HEK293T (cell line): ENCODE data around the gene TMEM87A.

Experiments used
- CTCF ChIA-PET: fragments of 350-600 bp; formaldehyde crosslinking; extraction: SDS; loops from one replicate; lab custom pipeline; 2021; ENCODE audit warnings: antibody characterized with exemption, inconsistent platforms; lab: Yijun Ruan, JAX
- POLR2A ChIA-PET: fragments of 350-600 bp; formaldehyde crosslinking; extraction: SDS; loops from one replicate; lab custom pipeline; 2020; ENCODE audit warnings: antibody characterized with exemption, inconsistent platforms; lab: Yijun Ruan, JAX
- DNase-seq: peaks from one replicate; pipeline ENCODE4 v3.0.0; 2012; ENCODE audit warnings: mixed read lengths; ENCODE audit errors: extremely low spot score
- ARNT ChIP-seq: fragments of 450-650 bp; IDR thresholded peaks from 2 replicates; pipeline ENCODE4 v1.6.1; 2017; ENCODE audit warnings: mild to moderate bottlenecking
- BHLHE40 ChIP-seq: fragments of 450-650 bp; IDR thresholded peaks from 2 replicates; pipeline ENCODE4 v1.6.1; 2016; ENCODE audit warnings: mild to moderate bottlenecking, moderate library complexity, borderline replicate concordance
- CTBP1 ChIP-seq: fragments of 450-650 bp; IDR thresholded peaks from 2 replicates; pipeline ENCODE4 v1.6.1; 2016; ENCODE audit warnings: borderline replicate concordance
- ELF4 ChIP-seq: fragments of 450-650 bp; IDR thresholded peaks from 2 replicates; pipeline ENCODE4 v1.6.1; 2017; ENCODE audit warnings: antibody characterized with exemption
- FOXA1 ChIP-seq: fragments of 450-650 bp; IDR thresholded peaks from 2 replicates; pipeline ENCODE4 v1.6.1; 2016; ENCODE audit warnings: mild to moderate bottlenecking
- FOXK2 ChIP-seq: fragments of 450-650 bp; IDR thresholded peaks from 2 replicates; pipeline ENCODE4 v1.6.1; 2016; ENCODE audit warnings: mild to moderate bottlenecking
- FOXM1 ChIP-seq: fragments of 450-650 bp; IDR thresholded peaks from 2 replicates; pipeline ENCODE4 v1.6.1; 2017; ENCODE audit warnings: mild to moderate bottlenecking, borderline replicate concordance
- HDGF ChIP-seq: fragments of 450-650 bp; IDR thresholded peaks from 2 replicates; pipeline ENCODE4 v1.6.1; 2017; ENCODE audit warnings: antibody characterized with exemption, borderline replicate concordance
- L3MBTL2 ChIP-seq: fragments of 450-650 bp; conservative IDR thresholded peaks from 2 replicates; pipeline ENCODE4 v1.6.1; 2016; ENCODE audit warnings: mild to moderate bottlenecking
- LEF1 ChIP-seq: fragments of 450-650 bp; IDR thresholded peaks from 2 replicates; pipeline ENCODE4 v1.6.1; 2017; ENCODE audit warnings: mild to moderate bottlenecking, borderline replicate concordance
- NFRKB ChIP-seq: fragments of 450-650 bp; IDR thresholded peaks from 2 replicates; pipeline ENCODE4 v1.6.1; 2016; ENCODE audit warnings: mild to moderate bottlenecking, moderate library complexity
- SP1 ChIP-seq: fragments of 450-650 bp; IDR thresholded peaks from 2 replicates; pipeline ENCODE4 v1.6.1; 2017
- SUZ12 ChIP-seq: fragments of 450-650 bp; IDR thresholded peaks from 2 replicates; pipeline ENCODE4 v1.6.1; 2016; ENCODE audit warnings: mild to moderate bottlenecking
- TARDBP ChIP-seq: fragments of 450-650 bp; IDR thresholded peaks from 2 replicates; pipeline ENCODE4 v1.6.1; 2016
- ZNF384 ChIP-seq: fragments of 450-650 bp; IDR thresholded peaks from 2 replicates; pipeline ENCODE4 v1.6.1; 2016
- TF ChIP-seq, protein P1 (sequence below): fragments of 450-650 bp; IDR thresholded peaks from 2 replicates; pipeline ENCODE4 v1.6.1; 2016

The TMEM87A gene

GRCh38 chr15:42276762-42277161, 3.5 kb upstream of the TMEM87A start:
- DNase-seq, result no peak
- POLR2A ChIA-PET, result no interaction called here
- CTCF ChIA-PET, result no interaction called here
- TF ChIP-seq SUZ12 (no peak), ZNF384 (no peak), HDGF (no peak), SP1 (no peak), TARDBP (no peak), FOXA1 (no peak), BHLHE40 (no peak), FOXM1 (no peak), ARNT (no peak), L3MBTL2 (no peak), NFRKB (no peak), LEF1 (no peak), CTBP1 (no peak)
- TF ChIP-seq, protein P1, sequence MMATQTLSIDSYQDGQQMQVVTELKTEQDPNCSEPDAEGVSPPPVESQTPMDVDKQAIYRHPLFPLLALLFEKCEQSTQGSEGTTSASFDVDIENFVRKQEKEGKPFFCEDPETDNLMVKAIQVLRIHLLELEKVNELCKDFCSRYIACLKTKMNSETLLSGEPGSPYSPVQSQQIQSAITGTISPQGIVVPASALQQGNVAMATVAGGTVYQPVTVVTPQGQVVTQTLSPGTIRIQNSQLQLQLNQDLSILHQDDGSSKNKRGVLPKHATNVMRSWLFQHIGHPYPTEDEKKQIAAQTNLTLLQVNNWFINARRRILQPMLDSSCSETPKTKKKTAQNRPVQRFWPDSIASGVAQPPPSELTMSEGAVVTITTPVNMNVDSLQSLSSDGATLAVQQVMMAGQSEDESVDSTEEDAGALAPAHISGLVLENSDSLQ, result no peak

GRCh38 chr15:42275780-42276391, 2.7 kb upstream of the TMEM87A start:
- no peak for TF ChIP-seq SP1
- TF ChIP-seq ELF4, result no peak
- no peak for TF ChIP-seq ZNF384
- DNase-seq, result no peak
- ChIA-PET POLR2A (no interaction called here), CTCF (no interaction called here)

GRCh38 chr15:42274702-42274989, 1.4 kb upstream of the TMEM87A start:
- TF ChIP-seq ZNF384 (no peak), TARDBP (no peak), NFRKB (no peak), FOXK2 (no peak), L3MBTL2 (no peak), SUZ12 (no peak), SP1 (no peak), HDGF (no peak), CTBP1 (no peak), BHLHE40 (no peak), FOXM1 (no peak)
- TF ChIP-seq, protein P1, result no peak
- ChIA-PET CTCF (no interaction called here), POLR2A (interaction anchor here (1.3 to 2.2 kb wide), 2 partner anchors 8 to 17 kb away, joined by 5 read pairs; no protein-coding TSS in a partner anchor)
- DNase-seq, result no peak

DNA sequence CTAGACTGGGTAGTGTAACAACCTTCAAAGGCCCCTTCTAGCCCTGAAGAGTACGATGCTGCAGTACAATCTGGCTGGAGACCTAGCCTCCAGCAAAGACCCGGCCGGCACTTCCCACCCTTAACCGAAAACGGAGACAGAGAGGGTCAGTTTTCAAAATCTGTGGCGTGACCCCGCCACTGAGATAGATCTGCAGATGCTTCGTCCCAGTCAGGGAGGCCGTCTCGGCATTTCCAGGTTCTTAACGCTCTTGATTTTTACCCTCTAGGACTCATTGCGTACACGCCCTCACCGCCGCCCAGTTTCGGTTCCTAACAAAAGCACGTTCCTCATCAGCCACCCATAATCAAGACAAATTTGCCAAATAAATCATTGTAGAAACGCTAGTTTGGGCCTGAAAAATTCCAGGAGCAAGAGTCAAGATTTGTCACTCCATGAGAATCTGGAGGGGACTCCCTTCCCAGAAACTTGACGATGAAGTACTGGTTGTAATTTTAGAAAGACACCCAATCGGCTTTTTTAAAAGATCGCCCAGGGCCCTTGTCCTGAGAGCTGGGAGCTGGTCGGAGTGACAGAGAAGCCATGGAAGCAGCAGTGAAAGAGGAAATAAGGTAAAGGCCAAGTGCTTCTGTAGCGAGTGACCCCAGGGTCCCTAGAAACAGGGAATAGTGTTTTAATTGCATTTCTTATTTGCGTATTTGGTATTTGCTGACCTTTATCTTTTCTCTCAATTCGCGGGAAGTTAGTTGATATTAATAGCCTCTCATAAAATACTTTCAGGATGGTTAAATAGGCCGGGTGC, 868 bp upstream of the TMEM87A start:
- ChIA-PET CTCF (no interaction called here), POLR2A (interaction anchor here (0.5 to 2.2 kb wide), 18 partner anchors 9 to 274 kb away, joined by 3 to 20 read pairs (median 3); partner anchors contain the start of gene VPS39)
- TF ChIP-seq CTBP1, result no peak
- TF ChIP-seq BHLHE40, result no peak
- no peak for TF ChIP-seq FOXM1
- TF ChIP-seq LEF1, result no peak
- TF ChIP-seq, protein P1, result no peak
- TF ChIP-seq SUZ12, result no peak
- TF ChIP-seq FOXA1, result no peak
- no peak for TF ChIP-seq ARNT
- TF ChIP-seq FOXK2, result no peak
- no peak for TF ChIP-seq SP1
- TF ChIP-seq TARDBP, result no peak
- no peak for TF ChIP-seq ZNF384
- TF ChIP-seq HDGF, result no peak
- DNase-seq, result peak; percentile 13

- ChIA-PET CTCF (no interaction called here), POLR2A (interaction anchor here (0.7 kb wide), 1 partner anchor 63 kb away, joined by 3 read pairs; the partner anchor contains the start of gene VPS39)
- TF ChIP-seq SP1, result no peak
- no peak for TF ChIP-seq SUZ12
- TF ChIP-seq BHLHE40, result no peak
- no peak for TF ChIP-seq ARNT
- TF ChIP-seq ZNF384, result no peak
- TF ChIP-seq FOXK2, result no peak
- TF ChIP-seq L3MBTL2, result no peak
- TF ChIP-seq LEF1, result no peak
- TF ChIP-seq NFRKB, result no peak
- no peak for TF ChIP-seq TARDBP
- TF ChIP-seq HDGF, result no peak
- TF ChIP-seq FOXA1, result no peak
- no peak for TF ChIP-seq ELF4
- no peak for TF ChIP-seq FOXM1
- no peak for TF ChIP-seq CTBP1
- TF ChIP-seq, protein P1, result no peak
- no peak for DNase-seq
Measured at GRCh38 chr15:42270996-42271395, 2.2 kb downstream of the TMEM87A start.
